Measurements from ENCODE around the gene TMEM131. TPM values are rescaled to one million over a fixed set of nuclear protein-coding genes. Genes with fewer than 3 reads are reported as not detected.
"Not testable (repeated sequence)": the region's sequence is repeated elsewhere in the genome, so short reads cannot be mapped to it uniquely, and the experiment has no call there.

TMEM131 gene
- total RNA-seq, 1 donor: 30.0 TPM

DNA sequence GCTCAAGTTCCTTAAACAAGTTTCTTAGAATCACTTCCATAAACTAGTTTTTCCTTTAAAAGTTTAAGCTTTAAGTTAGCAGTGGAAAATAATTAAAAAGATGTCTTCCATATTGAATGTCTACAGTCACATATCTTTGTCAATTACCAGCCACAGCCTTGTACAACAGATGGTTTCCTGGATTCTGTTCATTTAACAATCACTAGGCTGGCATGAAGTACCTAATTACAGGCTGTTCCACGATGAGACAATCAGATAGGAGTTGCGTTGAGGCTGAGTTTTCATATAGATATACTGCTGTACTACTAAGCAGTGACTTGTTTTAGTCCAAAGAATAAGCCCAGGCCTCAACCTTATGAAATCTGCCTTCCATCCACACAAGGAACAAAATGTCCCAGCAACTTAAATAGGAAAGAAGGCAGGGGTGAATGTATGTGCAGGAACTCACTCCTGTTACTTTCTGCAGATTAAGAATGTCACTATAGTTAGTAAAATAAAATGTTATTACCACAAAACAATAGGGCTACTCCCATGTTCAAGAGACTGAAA is 151.4 kb downstream of the TMEM131 start:
- H3K27ac ChIP-seq (ENCODE audit: low read depth, low read length): no peak overlapping the region
- H3K79me2 ChIP-seq (ENCODE audit: insufficient read depth, low read length): peaks cover 45% of the 10 kb centered on the region
- no peak overlapping the region for H3K4me2 ChIP-seq (ENCODE audit: insufficient read depth, low read length)
- no peak overlapping the region for H3K4me3 ChIP-seq (ENCODE audit: insufficient read depth, low read length)
- TF ChIP-seq, protein P1, sequence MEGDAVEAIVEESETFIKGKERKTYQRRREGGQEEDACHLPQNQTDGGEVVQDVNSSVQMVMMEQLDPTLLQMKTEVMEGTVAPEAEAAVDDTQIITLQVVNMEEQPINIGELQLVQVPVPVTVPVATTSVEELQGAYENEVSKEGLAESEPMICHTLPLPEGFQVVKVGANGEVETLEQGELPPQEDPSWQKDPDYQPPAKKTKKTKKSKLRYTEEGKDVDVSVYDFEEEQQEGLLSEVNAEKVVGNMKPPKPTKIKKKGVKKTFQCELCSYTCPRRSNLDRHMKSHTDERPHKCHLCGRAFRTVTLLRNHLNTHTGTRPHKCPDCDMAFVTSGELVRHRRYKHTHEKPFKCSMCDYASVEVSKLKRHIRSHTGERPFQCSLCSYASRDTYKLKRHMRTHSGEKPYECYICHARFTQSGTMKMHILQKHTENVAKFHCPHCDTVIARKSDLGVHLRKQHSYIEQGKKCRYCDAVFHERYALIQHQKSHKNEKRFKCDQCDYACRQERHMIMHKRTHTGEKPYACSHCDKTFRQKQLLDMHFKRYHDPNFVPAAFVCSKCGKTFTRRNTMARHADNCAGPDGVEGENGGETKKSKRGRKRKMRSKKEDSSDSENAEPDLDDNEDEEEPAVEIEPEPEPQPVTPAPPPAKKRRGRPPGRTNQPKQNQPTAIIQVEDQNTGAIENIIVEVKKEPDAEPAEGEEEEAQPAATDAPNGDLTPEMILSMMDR (IDR thresholded peaks at IDR 0.05; ENCODE audit: extremely low read depth, low read depth, low read length): no peak
- peaks cover 8% of the 10 kb centered on the region for H3K36me3 ChIP-seq (ENCODE audit: insufficient read depth, low read length)
- H4K20me1 ChIP-seq (ENCODE audit: insufficient read depth, low read length): no peaks in the 10 kb centered on the region
- no peak overlapping the region for H2AFZ ChIP-seq (ENCODE audit: low read length)
- no peak for DNase-seq (ENCODE audit: insufficient read length, low spot score, missing footprints)
- H3K27me3 ChIP-seq (ENCODE audit: insufficient read depth, low read length): no peaks in the 10 kb centered on the region
- no peaks in the 10 kb centered on the region for H3K9me3 ChIP-seq (ENCODE audit: low read depth, low read length)
- H3K4me1 ChIP-seq (ENCODE audit: insufficient read depth, low read length): no peaks in the 10 kb centered on the region

DNA sequence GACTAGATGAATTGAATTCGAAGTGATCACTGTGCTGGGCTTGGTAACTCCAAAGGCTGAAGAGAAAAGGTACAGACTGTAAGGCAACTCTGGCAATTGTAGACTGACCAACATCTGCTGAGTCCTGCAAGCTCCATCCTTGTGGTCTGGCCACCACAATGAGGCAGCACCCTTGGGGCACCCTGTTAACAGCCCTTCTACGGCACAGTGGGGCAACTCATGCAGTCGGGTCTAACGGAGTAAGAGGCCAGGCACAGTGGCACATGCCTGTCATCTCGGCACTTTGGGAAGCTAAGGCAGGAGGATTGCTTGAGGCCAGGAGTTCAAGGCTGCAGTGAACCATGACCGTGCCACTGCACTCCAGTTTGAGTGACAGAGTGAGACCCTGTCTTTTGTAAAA is 155.6 kb downstream of the TMEM131 start:
- TF ChIP-seq, protein P1 (IDR thresholded peaks at IDR 0.05; ENCODE audit: extremely low read depth, low read depth, low read length): no peak
- Histone ChIP-seq H3K79me2 (ENCODE audit: insufficient read depth, low read length) (peaks cover 14% of the 10 kb centered on the region), H3K36me3 (ENCODE audit: insufficient read depth, low read length) (peaks cover 13% of the 10 kb centered on the region), H3K27ac (ENCODE audit: low read depth, low read length) (no peak overlapping the region), H3K4me3 (ENCODE audit: insufficient read depth, low read length) (no peak overlapping the region), H3K27me3 (ENCODE audit: insufficient read depth, low read length) (no peaks in the 10 kb centered on the region), H3K4me2 (ENCODE audit: insufficient read depth, low read length) (no peak overlapping the region), H2AFZ (ENCODE audit: low read length) (no peak overlapping the region), H4K20me1 (ENCODE audit: insufficient read depth, low read length) (no peaks in the 10 kb centered on the region), H3K9me3 (ENCODE audit: low read depth, low read length) (no peaks in the 10 kb centered on the region), H3K4me1 (ENCODE audit: insufficient read depth, low read length) (no peaks in the 10 kb centered on the region)
- DNase-seq (ENCODE audit: insufficient read length, low spot score, missing footprints): no peak

DNA sequence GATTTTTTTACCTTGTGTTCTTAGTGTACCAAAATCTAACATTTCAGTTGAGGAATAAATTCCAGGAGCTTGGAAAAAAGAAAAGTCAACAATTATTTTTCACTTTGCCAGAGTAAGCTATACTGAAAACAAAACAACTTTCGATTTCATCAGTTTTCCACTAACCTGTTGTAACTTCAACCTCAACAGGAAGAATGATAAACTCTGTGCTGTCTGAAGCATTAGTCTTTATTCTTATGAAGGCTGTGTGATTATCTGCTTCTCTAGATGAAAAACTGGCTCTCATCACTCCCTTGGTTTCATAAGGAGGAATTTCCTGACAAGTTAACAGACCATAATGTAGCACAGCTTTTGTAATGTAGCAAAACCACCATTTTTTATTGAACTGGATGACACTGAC is 161.1 kb downstream of the TMEM131 start:
- Histone ChIP-seq H3K36me3 (ENCODE audit: insufficient read depth, low read length) (peaks cover 10% of the 10 kb centered on the region), H2AFZ (ENCODE audit: low read length) (no peak overlapping the region)
- DNase-seq (ENCODE audit: insufficient read length, low spot score, missing footprints): no peak

DNA sequence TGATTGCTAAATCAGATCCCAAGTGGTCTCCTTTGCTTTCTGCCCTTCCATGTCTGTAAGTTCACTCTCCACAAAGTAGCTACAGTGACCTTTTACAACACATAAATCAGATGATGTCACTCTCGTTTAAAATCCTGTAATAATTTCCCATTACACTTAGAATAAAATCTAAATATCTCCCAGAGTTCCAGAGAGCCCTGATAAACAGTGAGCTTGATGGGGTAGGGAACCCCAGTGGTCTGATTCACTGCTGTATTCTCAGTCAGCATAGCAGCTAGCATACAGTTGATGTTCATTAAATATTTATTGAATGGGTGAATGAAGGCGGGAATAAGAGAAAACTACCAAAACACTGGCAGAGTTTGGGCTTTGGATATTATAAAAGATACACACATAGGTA is 164.6 kb downstream of the TMEM131 start:
- H3K36me3 ChIP-seq (ENCODE audit: insufficient read depth, low read length): peaks cover 8% of the 10 kb centered on the region
- H3K27ac ChIP-seq (ENCODE audit: low read depth, low read length): no peak overlapping the region
- DNase-seq (ENCODE audit: insufficient read length, low spot score, missing footprints): no peak
- no peaks in the 10 kb centered on the region for H3K27me3 ChIP-seq (ENCODE audit: insufficient read depth, low read length)
- no peak overlapping the region for H2AFZ ChIP-seq (ENCODE audit: low read length)
- no peaks in the 10 kb centered on the region for H3K4me1 ChIP-seq (ENCODE audit: insufficient read depth, low read length)
- no peaks in the 10 kb centered on the region for H4K20me1 ChIP-seq (ENCODE audit: insufficient read depth, low read length)
- no peaks in the 10 kb centered on the region for H3K9me3 ChIP-seq (ENCODE audit: low read depth, low read length)
- H3K4me2 ChIP-seq (ENCODE audit: insufficient read depth, low read length): no peak overlapping the region
- H3K4me3 ChIP-seq (ENCODE audit: insufficient read depth, low read length): no peak overlapping the region
- TF ChIP-seq, protein P1 (IDR thresholded peaks at IDR 0.05; ENCODE audit: extremely low read depth, low read depth, low read length): no peak
- H3K79me2 ChIP-seq (ENCODE audit: insufficient read depth, low read length): no peaks in the 10 kb centered on the region

More for the DNA sequence above, 161.1 kb downstream of the TMEM131 start:
- no peaks in the 10 kb centered on the region for H3K27me3 ChIP-seq (ENCODE audit: insufficient read depth, low read length)
- no peaks in the 10 kb centered on the region for H3K79me2 ChIP-seq (ENCODE audit: insufficient read depth, low read length)
- no peaks in the 10 kb centered on the region for H4K20me1 ChIP-seq (ENCODE audit: insufficient read depth, low read length)
- H3K4me3 ChIP-seq (ENCODE audit: insufficient read depth, low read length): no peak overlapping the region
- TF ChIP-seq, protein P1 (IDR thresholded peaks at IDR 0.05; ENCODE audit: extremely low read depth, low read depth, low read length): no peak
- no peaks in the 10 kb centered on the region for H3K4me1 ChIP-seq (ENCODE audit: insufficient read depth, low read length)
- no peak overlapping the region for H3K4me2 ChIP-seq (ENCODE audit: insufficient read depth, low read length)
- H3K27ac ChIP-seq (ENCODE audit: low read depth, low read length): no peak overlapping the region
- no peaks in the 10 kb centered on the region for H3K9me3 ChIP-seq (ENCODE audit: low read depth, low read length)

DNA sequence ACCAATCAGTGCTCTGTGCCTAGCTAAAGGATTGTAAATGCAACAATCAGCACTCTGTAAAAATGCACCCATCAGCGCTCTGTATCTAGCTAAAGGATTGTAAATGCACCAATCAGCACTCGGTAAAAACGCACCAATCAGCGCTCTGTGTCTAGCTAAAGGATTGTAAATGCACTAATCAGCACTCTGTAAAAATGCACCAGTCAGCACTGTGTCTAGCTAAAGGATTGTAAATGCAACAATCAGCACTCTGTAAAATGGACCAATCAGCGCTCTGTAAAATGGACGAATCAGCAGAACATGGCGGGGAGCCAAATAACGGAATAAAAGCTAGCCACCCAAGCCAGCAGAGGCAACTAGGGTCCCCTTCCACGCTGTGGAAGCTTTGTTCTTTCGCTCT is 166.5 kb downstream of the TMEM131 start:
- H4K20me1 ChIP-seq (ENCODE audit: insufficient read depth, low read length): not testable (repeated sequence)

DNA sequence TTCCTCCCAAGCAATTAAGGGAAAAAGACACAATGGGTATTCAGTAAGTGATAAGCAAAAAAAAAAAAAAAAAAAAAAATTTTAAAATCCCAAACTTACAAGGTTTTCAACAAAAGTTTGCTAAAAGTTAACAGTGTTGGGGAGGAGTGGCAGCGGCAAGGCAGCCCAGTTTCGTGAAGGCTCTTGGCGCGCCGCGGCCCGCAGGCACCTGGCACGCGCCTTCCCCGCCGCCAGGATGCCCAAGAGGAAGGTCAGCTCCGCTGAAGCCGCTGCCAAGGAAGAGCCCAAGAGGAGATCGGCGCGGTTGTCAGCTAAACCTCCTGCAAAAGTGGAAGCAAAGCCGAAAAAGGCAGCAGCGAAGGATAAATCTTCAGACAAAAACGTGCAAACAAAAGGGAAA is 168.7 kb downstream of the TMEM131 start:
- not testable (repeated sequence) for H3K9me3 ChIP-seq (ENCODE audit: low read depth, low read length); H4K20me1 ChIP-seq (ENCODE audit: insufficient read depth, low read length); H2AFZ ChIP-seq (ENCODE audit: low read length); H3K27ac ChIP-seq (ENCODE audit: low read depth, low read length); H3K27me3 ChIP-seq (ENCODE audit: insufficient read depth, low read length); DNase-seq (ENCODE audit: insufficient read length, low spot score, missing footprints); H3K4me3 ChIP-seq (ENCODE audit: insufficient read depth, low read length); H3K36me3 ChIP-seq (ENCODE audit: insufficient read depth, low read length); H3K4me2 ChIP-seq (ENCODE audit: insufficient read depth, low read length); H3K79me2 ChIP-seq (ENCODE audit: insufficient read depth, low read length); H3K4me1 ChIP-seq (ENCODE audit: insufficient read depth, low read length)

More for the DNA sequence above, 166.5 kb downstream of the TMEM131 start:
- H3K27ac ChIP-seq (ENCODE audit: low read depth, low read length); H2AFZ ChIP-seq (ENCODE audit: low read length); H3K36me3 ChIP-seq (ENCODE audit: insufficient read depth, low read length); H3K4me3 ChIP-seq (ENCODE audit: insufficient read depth, low read length); H3K9me3 ChIP-seq (ENCODE audit: low read depth, low read length); DNase-seq (ENCODE audit: insufficient read length, low spot score, missing footprints); H3K4me1 ChIP-seq (ENCODE audit: insufficient read depth, low read length); H3K27me3 ChIP-seq (ENCODE audit: insufficient read depth, low read length); H3K4me2 ChIP-seq (ENCODE audit: insufficient read depth, low read length); H3K79me2 ChIP-seq (ENCODE audit: insufficient read depth, low read length): not testable (repeated sequence)

Data from osteoblast (primary cell).